ENCODE measurements around the gene CNTNAP2.

Gene CNTNAP2

DNA sequence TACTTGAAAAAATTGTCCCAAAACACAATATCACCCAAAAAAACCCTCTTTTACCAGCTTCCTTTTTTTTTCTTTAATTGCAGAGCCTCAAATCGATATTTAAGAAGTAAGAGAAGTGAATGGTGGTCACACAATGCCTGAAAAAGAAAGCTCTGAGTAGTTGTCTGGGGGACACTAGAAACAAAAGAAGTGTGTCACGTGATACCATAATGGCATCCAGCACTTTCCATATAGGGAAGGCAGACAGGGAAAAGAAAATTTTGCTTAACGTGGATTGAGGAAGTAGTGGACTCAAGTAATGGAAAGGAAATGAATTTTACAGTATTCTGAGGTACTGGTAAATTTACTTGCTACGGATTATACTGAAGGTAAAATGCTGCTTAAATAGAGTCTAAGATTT lies 1708.1 kb downstream of the CNTNAP2 start:
- H3K36me3 Mint-ChIP-seq (ENCODE audit: low read depth), result no peaks in the 10 kb centered on the region
- H3K4me1 Mint-ChIP-seq (ENCODE audit: low read depth), result no peaks in the 10 kb centered on the region
- H3K9me3 Mint-ChIP-seq, result no peaks in the 10 kb centered on the region
- no peak overlapping the region for H3K4me3 Mint-ChIP-seq
- H3K27me3 Mint-ChIP-seq (ENCODE audit: low read depth), result no peaks in the 10 kb centered on the region
- no peak overlapping the region for H3K27ac Mint-ChIP-seq

- Mint-ChIP-seq H3K9me3 (peaks cover 3% of the 10 kb centered on the region), H3K36me3 (ENCODE audit: low read depth) (no peaks in the 10 kb centered on the region), H3K4me3 (no peak overlapping the region), H3K27me3 (ENCODE audit: low read depth) (no peaks in the 10 kb centered on the region), H3K4me1 (ENCODE audit: low read depth) (no peaks in the 10 kb centered on the region), H3K27ac (no peak overlapping the region)
Measured at GRCh38 chr7:147829016-147829415, 1712.4 kb downstream of the CNTNAP2 start.

GRCh38 chr7:147833557-147833956 lies 1717.0 kb downstream of the CNTNAP2 start:
- Mint-ChIP-seq H3K4me3 (no peak overlapping the region), H3K36me3 (ENCODE audit: low read depth) (no peaks in the 10 kb centered on the region), H3K4me1 (ENCODE audit: low read depth) (no peaks in the 10 kb centered on the region), H3K27ac (no peak overlapping the region), H3K9me3 (peaks cover 3% of the 10 kb centered on the region), H3K27me3 (ENCODE audit: low read depth) (no peaks in the 10 kb centered on the region)

DNA sequence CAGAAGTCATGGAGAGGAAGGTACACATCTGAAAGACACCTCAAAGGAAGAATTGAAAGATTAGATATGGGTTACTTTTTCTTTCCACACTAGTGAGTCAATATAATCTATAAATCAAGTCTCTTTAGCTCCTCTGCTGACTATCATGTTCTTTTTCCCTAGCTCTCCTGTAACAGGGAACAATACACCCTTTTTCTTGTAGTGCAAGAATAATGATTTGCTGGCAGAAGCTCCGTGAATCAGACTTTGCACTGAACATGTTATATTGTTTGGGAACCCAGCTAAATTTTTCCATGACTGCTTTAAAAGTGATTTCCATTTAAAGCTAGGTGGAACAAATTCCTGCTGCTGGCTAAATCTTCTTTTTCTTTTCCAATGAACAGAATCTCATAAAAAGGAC lies 1717.4 kb downstream of the CNTNAP2 start:
- Mint-ChIP-seq H3K4me3 (no peak overlapping the region), H3K27ac (no peak overlapping the region), H3K4me1 (ENCODE audit: low read depth) (no peaks in the 10 kb centered on the region), H3K36me3 (ENCODE audit: low read depth) (no peaks in the 10 kb centered on the region), H3K27me3 (ENCODE audit: low read depth) (no peaks in the 10 kb centered on the region), H3K9me3 (peaks cover 3% of the 10 kb centered on the region)

DNA sequence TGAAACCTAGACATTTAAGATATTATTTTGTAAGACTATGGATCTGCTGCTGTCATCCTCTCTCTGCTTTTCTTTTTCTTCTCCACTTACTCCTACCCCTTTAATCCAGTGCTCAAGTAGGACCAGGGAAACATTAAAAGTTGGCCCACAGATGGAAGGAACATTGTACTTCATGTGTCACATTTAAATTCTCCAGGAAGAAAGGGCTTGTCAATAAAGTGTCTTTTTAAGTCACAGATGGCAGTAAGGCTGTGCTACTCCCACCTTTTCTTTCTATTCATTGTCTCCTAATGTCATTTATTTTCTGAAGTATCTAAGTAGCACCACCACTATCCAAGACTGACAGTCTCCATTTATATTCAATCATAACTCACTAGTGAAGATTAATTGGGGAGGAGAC lies 1736.2 kb downstream of the CNTNAP2 start:
- no peaks in the 10 kb centered on the region for H3K4me1 Mint-ChIP-seq (ENCODE audit: low read depth)
- no peak overlapping the region for H3K27ac Mint-ChIP-seq
- peaks cover 13% of the 10 kb centered on the region for H3K9me3 Mint-ChIP-seq
- H3K27me3 Mint-ChIP-seq (ENCODE audit: low read depth), result no peaks in the 10 kb centered on the region
- H3K4me3 Mint-ChIP-seq, result no peak overlapping the region
- no peaks in the 10 kb centered on the region for H3K36me3 Mint-ChIP-seq (ENCODE audit: low read depth)

DNA sequence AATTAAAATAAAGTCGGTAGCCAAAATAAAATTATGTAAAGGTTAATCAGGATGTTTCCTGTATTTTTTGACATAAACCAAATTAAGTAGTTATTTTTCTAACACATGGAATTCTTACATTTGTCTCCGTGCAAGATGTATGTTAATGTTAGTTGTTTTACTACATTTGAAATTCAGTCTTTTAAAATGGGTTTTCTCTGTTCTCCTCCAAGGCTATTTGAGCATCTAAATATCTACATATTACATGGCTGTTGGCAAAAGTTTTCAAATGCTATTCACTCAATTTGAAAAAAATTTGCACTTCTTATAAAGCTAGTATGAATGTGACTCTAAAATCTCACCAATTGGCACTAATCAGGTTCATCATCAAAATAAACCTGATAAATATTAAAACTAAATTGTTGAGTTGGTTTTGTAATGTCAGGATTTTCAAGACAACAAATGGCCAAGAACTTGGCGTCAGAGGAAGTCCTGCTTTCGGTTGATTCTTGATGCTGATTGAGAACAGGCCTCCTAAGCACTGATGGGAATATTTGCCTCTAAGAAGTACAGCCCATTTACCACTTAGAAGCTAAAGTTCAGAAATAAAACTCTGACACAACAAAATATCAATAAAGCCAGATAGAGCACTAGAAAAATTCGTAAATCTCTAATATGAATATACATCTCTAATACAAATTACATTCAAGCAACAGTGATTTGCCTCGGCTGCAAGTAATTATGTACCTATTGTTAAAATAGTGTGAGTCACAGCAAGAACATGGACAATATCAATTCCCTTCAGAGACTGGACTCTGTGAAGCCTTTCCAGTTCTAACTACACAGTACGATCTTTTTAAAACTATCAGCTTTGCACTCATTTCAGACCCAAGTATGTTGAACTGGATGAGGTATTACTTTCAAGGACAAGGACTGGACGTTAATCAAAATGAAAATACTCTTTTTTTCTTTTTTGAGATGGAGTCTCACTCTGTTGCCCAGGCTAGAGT lies 1740.8 kb downstream of the CNTNAP2 start:
- Mint-ChIP-seq H3K4me1 (ENCODE audit: low read depth) (no peaks in the 10 kb centered on the region), H3K36me3 (ENCODE audit: low read depth) (no peaks in the 10 kb centered on the region), H3K9me3 (peaks cover 9% of the 10 kb centered on the region), H3K4me3 (no peak overlapping the region), H3K27me3 (ENCODE audit: low read depth) (no peaks in the 10 kb centered on the region), H3K27ac (no peak overlapping the region)

GRCh38 chr7:147858421-147858820 lies 1741.8 kb downstream of the CNTNAP2 start:
- no peaks in the 10 kb centered on the region for H3K27me3 Mint-ChIP-seq (ENCODE audit: low read depth)
- no peak overlapping the region for H3K27ac Mint-ChIP-seq
- H3K4me3 Mint-ChIP-seq, result no peak overlapping the region
- no peaks in the 10 kb centered on the region for H3K36me3 Mint-ChIP-seq (ENCODE audit: low read depth)
- H3K9me3 Mint-ChIP-seq, result peaks cover 5% of the 10 kb centered on the region
- H3K4me1 Mint-ChIP-seq (ENCODE audit: low read depth), result no peaks in the 10 kb centered on the region

DNA sequence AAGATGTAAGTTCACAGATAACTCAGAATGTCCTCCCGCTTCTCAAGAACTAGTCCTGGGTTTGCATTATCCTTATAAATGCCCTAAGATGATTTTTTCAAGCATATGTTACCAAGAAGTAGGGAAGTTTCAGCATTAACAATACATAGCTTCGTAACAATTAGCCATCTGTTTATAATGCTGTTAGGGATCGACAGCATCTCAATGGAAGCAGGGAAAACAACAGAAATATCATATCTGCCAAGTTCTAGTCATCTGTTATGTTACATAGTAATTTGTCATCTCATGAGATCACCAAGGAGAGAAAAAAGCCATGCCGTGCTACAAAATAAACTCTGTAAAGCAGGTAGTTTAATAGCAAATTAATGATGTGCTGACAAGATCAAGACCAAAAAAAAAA lies 1742.4 kb downstream of the CNTNAP2 start:
- no peaks in the 10 kb centered on the region for H3K36me3 Mint-ChIP-seq (ENCODE audit: low read depth)
- H3K9me3 Mint-ChIP-seq, result peaks cover 5% of the 10 kb centered on the region
- no peaks in the 10 kb centered on the region for H3K27me3 Mint-ChIP-seq (ENCODE audit: low read depth)
- no peak overlapping the region for H3K27ac Mint-ChIP-seq
- H3K4me1 Mint-ChIP-seq (ENCODE audit: low read depth), result no peaks in the 10 kb centered on the region
- no peak overlapping the region for H3K4me3 Mint-ChIP-seq

GRCh38 chr7:147859486-147859885 lies 1742.9 kb downstream of the CNTNAP2 start:
- no peak overlapping the region for H3K27ac Mint-ChIP-seq

GRCh38 chr7:147861058-147861716 lies 1744.6 kb downstream of the CNTNAP2 start:
- Mint-ChIP-seq H3K27me3 (ENCODE audit: low read depth) (no peaks in the 10 kb centered on the region), H3K36me3 (ENCODE audit: low read depth) (no peaks in the 10 kb centered on the region), H3K9me3 (peaks cover 5% of the 10 kb centered on the region), H3K4me1 (ENCODE audit: low read depth) (no peaks in the 10 kb centered on the region), H3K27ac (no peak overlapping the region), H3K4me3 (no peak overlapping the region)

More at GRCh38 chr7:147859486-147859885, 1742.9 kb downstream of the CNTNAP2 start:
- Mint-ChIP-seq H3K4me3 (no peak overlapping the region), H3K36me3 (ENCODE audit: low read depth) (no peaks in the 10 kb centered on the region), H3K27me3 (ENCODE audit: low read depth) (no peaks in the 10 kb centered on the region), H3K9me3 (peaks cover 5% of the 10 kb centered on the region), H3K4me1 (ENCODE audit: low read depth) (no peaks in the 10 kb centered on the region)

DNA sequence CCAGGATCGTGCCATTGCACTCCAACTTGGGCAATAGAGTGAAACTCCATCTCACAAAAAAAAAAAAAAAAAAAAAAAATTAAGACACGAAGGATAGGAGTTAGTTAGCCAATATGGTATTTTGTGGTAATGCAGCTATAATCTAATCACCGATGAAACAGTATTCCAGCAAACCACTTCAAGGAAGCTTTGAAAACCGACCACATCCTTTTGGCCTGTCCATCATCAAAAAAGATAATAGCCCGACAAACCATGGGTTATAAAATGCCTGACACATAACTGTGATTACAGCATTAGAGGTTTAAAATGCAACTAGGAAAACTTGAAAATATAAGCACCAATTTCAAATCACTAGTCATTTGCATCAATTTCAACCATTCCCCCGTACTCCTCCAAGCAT lies 1745.3 kb downstream of the CNTNAP2 start:
- H3K27me3 Mint-ChIP-seq (ENCODE audit: low read depth), result no peaks in the 10 kb centered on the region
- H3K36me3 Mint-ChIP-seq (ENCODE audit: low read depth), result no peaks in the 10 kb centered on the region
- peaks cover 5% of the 10 kb centered on the region for H3K9me3 Mint-ChIP-seq
- no peak overlapping the region for H3K27ac Mint-ChIP-seq
- no peak overlapping the region for H3K4me3 Mint-ChIP-seq
- H3K4me1 Mint-ChIP-seq (ENCODE audit: low read depth), result no peaks in the 10 kb centered on the region

GRCh38 chr7:147869456-147869855 lies 1752.9 kb downstream of the CNTNAP2 start:
- peaks cover 15% of the 10 kb centered on the region for H3K9me3 Mint-ChIP-seq
- H3K4me3 Mint-ChIP-seq, result no peak overlapping the region
- no peaks in the 10 kb centered on the region for H3K27me3 Mint-ChIP-seq (ENCODE audit: low read depth)
- H3K4me1 Mint-ChIP-seq (ENCODE audit: low read depth), result no peaks in the 10 kb centered on the region
- H3K27ac Mint-ChIP-seq, result no peak overlapping the region
- no peaks in the 10 kb centered on the region for H3K36me3 Mint-ChIP-seq (ENCODE audit: low read depth)

GRCh38 chr7:147878912-147879661 lies 1762.5 kb downstream of the CNTNAP2 start:
- Mint-ChIP-seq H3K27ac (no peak overlapping the region), H3K36me3 (ENCODE audit: low read depth) (no peaks in the 10 kb centered on the region), H3K9me3 (no peaks in the 10 kb centered on the region), H3K27me3 (ENCODE audit: low read depth) (no peaks in the 10 kb centered on the region), H3K4me1 (ENCODE audit: low read depth) (no peaks in the 10 kb centered on the region), H3K4me3 (no peak overlapping the region)

DNA sequence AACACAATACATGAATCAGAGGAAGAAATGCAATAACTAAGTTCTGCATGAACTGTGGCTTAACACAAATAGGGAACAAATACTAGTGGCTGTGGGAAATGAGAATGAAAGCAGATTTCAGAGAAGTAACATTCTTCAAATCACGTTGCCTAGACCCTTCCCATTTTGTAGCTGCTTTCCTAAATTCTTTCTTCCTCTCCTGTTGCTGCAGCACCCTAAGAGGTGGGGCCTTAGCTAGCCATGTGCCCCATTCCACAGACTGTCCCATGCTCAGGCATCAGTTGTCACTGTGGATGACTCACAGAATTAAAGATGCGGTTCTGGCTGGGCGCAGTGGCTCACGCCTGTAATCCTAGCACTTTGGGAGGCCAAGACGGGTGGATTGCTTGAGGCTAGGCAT lies 1769.3 kb downstream of the CNTNAP2 start:
- Mint-ChIP-seq H3K27ac (no peak overlapping the region), H3K36me3 (ENCODE audit: low read depth) (no peaks in the 10 kb centered on the region), H3K27me3 (ENCODE audit: low read depth) (no peaks in the 10 kb centered on the region), H3K9me3 (no peaks in the 10 kb centered on the region), H3K4me3 (no peak overlapping the region), H3K4me1 (ENCODE audit: low read depth) (no peaks in the 10 kb centered on the region)

Measured in T-helper 1 cell treated with Interleukin-12 subunit alpha and Interleukin-12 subunit beta and Interleukin-4 antibody, amounts not matched to agents 30 μg/mL and 1 μg/mL, for 36 hours (primary cell).